Measurements from ENCODE around the gene RBM26.

Gene RBM26

GRCh38 chr13:79273045-79273444 is 133.0 kb downstream of the RBM26 start:
- H3K4me3 Mint-ChIP-seq = no peak overlapping the region
- H3K36me3 Mint-ChIP-seq (ENCODE audit: low read depth) = no peaks in the 10 kb centered on the region
- peaks cover 19% of the 10 kb centered on the region for H3K27me3 Mint-ChIP-seq
- no peaks in the 10 kb centered on the region for H3K4me1 Mint-ChIP-seq (ENCODE audit: low read depth)
- no peaks in the 10 kb centered on the region for H3K9me3 Mint-ChIP-seq
- H3K27ac Mint-ChIP-seq = no peak overlapping the region
- no peak for DNase-seq

GRCh38 chr13:79271616-79272015 is 134.4 kb downstream of the RBM26 start:
- H3K4me1 Mint-ChIP-seq (ENCODE audit: low read depth) = no peaks in the 10 kb centered on the region
- H3K27me3 Mint-ChIP-seq = peaks cover 19% of the 10 kb centered on the region
- DNase-seq = no peak
- H3K4me3 Mint-ChIP-seq = no peak overlapping the region
- no peaks in the 10 kb centered on the region for H3K36me3 Mint-ChIP-seq (ENCODE audit: low read depth)
- H3K27ac Mint-ChIP-seq = no peak overlapping the region
- H3K9me3 Mint-ChIP-seq = no peaks in the 10 kb centered on the region

GRCh38 chr13:79270859-79271258 is 135.2 kb downstream of the RBM26 start:
- Mint-ChIP-seq H3K36me3 (ENCODE audit: low read depth) (no peaks in the 10 kb centered on the region), H3K4me3 (no peak overlapping the region), H3K4me1 (ENCODE audit: low read depth) (no peaks in the 10 kb centered on the region), H3K9me3 (no peaks in the 10 kb centered on the region), H3K27me3 (peaks cover 21% of the 10 kb centered on the region), H3K27ac (no peak overlapping the region)
- no peak for DNase-seq

Measured in activated T-cell treated with anti-CD3 and anti-CD28 coated beads, Interleukin-2, amount 50 U/mL, for 24 hours (primary cell).